Erythroblast (primary cell): Measurements from ENCODE around the gene ARMC6.

Experiments
- DNase-seq, 2 experiments: peaks; one replicate each; lab custom pipeline; 2025; lab: John Stamatoyannopoulos, UW
- GATA1 ChIP-seq: IDR thresholded peaks from 2 replicates; pipeline ENCODE4 v1.6.1; 2011; ENCODE audit warnings: low read depth, mild to moderate bottlenecking, control low read depth, low read length, moderate library complexity
- POLR2A ChIP-seq: IDR thresholded peaks from 2 replicates; pipeline ENCODE4 v1.6.1; 2011; ENCODE audit warnings: mild to moderate bottlenecking, low read length

ARMC6 gene

DNA sequence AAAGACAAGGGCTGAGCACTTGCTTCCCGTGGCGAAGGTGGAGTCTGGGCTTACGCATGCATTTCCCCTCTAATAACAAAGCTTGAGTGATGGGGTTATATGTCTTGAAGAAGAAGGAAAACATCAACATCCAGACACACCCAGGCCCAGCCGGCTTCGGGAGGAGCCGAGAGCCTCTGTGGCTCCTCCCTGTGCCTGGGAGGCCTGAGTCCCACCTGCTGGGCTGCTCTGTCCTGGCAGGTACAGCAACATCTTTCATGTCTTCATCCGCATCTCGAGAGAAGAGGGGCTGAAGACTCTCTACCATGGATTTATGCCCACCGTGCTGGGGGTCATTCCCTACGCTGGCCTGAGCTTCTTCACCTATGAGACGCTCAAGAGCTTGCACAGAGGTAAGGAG, 74.3 kb downstream of the ARMC6 start:
- TF ChIP-seq GATA1 = no peak
- no peak for TF ChIP-seq POLR2A
- no peak for DNase-seq
